HCT116 (cell line): Measurements from ENCODE around the gene CDK14.

Source experiments
- EZH2 ChIP-seq: fragments of 200-600 bp; sonication (generic); IDR thresholded peaks from 2 replicates; pipeline ENCODE4 v1.6.1; 2017; ENCODE audit warnings: antibody characterized with exemption, mixed run types
- POLR2A ChIP-seq: IDR thresholded peaks from 2 replicates; pipeline ENCODE4 v1.7.0; 2011; ENCODE audit warnings: borderline replicate concordance; ENCODE audit not compliant: insufficient read depth, insufficient read length; ENCODE audit errors: extremely low read depth
- TF ChIP-seq, protein P1 (sequence below), 3 experiments: fragments of 200-600 bp in 1 of 3; sonication (generic) in 1 of 3; IDR thresholded peaks in 2 of 3; conservative IDR thresholded peaks in 1 of 3; 2 replicates each; pipeline ENCODE4 v1.5.1; 2012 to 2017; ENCODE audit warnings: low read depth in 2 of 3, low read length in 2 of 3, antibody characterized with exemption in 1 of 3, borderline replicate concordance in 1 of 3, control low read depth in 1 of 3, mild to moderate bottlenecking in 1 of 3, mixed read lengths in 1 of 3, mixed run types in 1 of 3, moderate library complexity in 1 of 3; ENCODE audit not compliant: insufficient read depth in 1 of 3

DNA sequence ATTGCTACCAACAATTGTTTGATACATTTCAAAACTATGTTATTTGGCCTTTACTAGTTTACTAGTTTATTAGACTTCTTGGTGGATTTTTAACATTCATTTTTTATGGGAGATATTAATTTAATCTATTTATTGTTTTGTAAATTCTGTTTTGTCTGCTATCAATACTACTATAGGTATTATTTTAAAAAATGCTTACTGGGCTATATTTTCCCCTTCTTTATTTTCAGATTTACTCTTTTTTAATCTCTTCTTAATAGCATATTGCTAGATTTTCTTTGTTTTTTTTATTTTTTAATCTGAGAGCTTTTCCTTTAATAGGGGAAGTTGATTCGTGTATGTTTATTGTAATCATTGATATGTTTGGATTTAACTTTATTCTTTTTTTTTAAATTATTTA, 147.5 kb downstream of the CDK14 start:
- no peak for TF ChIP-seq POLR2A
- TF ChIP-seq, protein P1, sequence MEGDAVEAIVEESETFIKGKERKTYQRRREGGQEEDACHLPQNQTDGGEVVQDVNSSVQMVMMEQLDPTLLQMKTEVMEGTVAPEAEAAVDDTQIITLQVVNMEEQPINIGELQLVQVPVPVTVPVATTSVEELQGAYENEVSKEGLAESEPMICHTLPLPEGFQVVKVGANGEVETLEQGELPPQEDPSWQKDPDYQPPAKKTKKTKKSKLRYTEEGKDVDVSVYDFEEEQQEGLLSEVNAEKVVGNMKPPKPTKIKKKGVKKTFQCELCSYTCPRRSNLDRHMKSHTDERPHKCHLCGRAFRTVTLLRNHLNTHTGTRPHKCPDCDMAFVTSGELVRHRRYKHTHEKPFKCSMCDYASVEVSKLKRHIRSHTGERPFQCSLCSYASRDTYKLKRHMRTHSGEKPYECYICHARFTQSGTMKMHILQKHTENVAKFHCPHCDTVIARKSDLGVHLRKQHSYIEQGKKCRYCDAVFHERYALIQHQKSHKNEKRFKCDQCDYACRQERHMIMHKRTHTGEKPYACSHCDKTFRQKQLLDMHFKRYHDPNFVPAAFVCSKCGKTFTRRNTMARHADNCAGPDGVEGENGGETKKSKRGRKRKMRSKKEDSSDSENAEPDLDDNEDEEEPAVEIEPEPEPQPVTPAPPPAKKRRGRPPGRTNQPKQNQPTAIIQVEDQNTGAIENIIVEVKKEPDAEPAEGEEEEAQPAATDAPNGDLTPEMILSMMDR (IDR thresholded peaks at IDR 0.05 in 2 of 3, conservative IDR thresholded peaks at IDR 0.05 in 1 of 3; ENCODE audit: borderline replicate concordance in 1 of 3, insufficient read depth in 1 of 3, low read depth in 2 of 3, low read length in 2 of 3) = no peak
- TF ChIP-seq EZH2 = no peak
